ENCODE measurements around the gene GRK1.

The GRK1 gene

GRCh38 chr13:113775451-113776145 lies 108.6 kb downstream of the GRK1 start:
- DNase-seq (ENCODE audit: low read depth) = no peak

GRCh38 chr13:113776231-113777125 lies 109.5 kb downstream of the GRK1 start:
- DNase-seq (ENCODE audit: low read depth) = no peak

DNA sequence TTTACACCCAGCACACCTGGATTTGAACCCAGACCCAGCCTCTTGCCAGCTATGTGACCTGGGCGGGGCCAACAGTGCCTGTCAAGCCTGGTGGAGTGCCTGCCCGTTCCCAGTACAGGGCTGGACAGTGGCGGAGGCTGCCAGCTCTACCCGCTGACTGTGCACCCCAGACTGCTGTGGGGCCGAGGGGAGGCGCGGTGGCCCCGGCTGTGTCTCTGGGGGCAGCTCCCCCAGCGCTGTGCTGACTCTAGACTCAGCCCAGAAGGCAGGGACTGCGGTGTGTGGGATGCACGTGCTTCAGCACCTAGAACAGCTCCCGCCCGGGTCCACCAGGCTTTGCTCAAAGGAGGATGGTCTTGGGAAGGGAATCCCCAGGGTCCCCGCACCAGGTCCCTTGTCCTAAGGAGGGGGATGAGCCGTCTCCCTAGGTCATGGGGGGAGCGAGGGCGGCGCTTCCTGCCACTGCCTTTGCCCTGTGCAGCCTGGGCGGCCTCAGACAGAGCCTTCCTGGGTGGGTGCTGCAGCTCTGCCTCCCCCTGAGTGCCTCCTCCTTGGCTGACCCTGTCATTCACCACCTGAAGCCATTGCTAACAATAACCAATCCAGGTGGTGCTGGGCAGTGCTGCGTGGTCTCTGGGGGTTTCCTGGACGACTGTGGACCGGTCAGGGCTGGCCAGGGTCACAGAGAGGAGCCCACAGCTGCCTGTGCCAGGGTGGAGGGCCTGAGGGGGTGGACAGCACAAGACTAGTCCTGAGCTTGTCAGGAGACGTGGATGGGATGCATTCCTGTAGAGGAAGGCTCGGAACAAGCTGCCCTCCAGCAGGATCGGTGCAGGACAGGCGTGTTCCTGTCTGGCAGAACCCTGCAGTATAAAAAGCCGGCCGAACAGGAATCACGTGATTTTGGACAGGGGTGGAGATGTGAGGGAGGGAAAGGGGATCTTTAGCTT lies 110.6 kb downstream of the GRK1 start:
- no peak for DNase-seq (ENCODE audit: low read depth)

DNA sequence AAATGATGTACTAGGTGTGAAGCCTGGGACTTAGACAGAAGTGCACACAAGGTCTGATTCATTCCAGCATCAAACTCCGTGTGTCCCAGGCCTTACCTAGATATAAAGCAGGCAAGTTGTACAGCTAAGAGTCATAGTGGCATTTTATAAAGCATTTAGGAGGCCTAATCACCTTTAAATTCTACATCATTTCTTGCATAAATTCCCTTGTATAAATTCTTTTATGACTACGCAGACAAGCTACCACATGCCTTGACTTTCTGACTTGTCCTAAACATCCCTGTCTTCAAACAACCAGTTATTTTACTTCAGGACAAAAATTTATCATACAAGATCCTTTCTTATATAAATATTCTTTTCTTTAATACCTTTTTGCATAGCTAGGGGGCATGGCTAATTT lies 114.6 kb downstream of the GRK1 start:
- DNase-seq (ENCODE audit: low read depth) = no peak

DNA sequence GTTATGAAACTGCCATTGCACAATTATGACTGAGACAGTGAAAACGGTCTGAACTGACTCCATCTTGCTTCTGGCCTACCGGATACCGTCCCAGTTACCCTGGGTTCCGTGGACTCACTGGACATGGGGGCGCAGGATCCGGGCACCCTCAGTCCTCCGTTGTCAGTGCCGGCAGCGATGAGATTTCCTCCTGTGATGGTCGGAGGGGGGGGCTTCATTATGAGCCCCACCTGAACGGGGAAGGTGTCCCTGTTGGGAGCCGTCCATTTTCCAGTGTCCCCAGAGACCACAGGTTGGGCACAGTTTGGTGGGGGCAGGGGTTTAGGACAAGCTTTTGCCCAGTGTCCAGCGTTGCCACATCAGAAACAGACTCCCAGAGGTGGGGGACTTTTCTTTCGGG lies 115.5 kb downstream of the GRK1 start:
- DNase-seq (ENCODE audit: low read depth) = no peak

GRCh38 chr13:113783200-113783881 lies 116.3 kb downstream of the GRK1 start:
- DNase-seq (ENCODE audit: low read depth) = no peak

DNA sequence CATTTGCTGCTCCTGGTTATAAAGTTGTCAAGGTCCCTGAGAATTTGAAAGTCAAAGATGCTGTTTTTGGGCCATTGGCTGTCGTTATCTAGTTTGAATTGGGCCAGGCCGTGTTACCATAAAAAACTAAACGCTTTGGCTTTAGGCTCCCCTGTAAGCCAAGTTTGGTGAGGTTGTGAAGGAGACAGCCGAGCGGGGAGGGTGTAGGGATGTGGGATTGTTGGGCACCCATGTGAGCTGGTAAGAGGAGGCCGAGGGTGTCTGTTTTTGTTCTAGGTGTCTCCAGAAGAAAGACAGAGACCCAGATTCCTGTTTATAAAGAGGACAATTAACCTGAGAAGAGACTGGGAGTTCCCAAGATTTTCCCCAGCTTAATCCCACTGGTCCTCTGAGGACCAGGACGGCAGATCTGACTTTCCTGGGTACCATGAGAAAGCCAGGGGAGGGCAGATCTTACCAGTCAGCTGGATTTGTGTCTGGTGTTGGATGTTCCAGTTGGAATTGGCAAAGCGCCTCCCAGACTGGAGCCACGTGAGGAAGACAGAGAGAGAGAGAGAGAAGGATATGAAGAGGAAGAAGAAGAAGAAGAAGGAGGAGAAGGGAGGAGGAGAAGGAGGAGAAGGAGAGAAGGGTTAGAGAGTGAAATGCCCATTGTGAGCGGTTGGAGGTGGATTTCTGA lies 117.1 kb downstream of the GRK1 start:
- DNase-seq (ENCODE audit: low read depth) = no peak

- DNase-seq (ENCODE audit: low read depth) = no peak
Observed at GRCh38 chr13:113784645-113785024, 117.6 kb downstream of the GRK1 start.

GRCh38 chr13:113785051-113786010 lies 118.3 kb downstream of the GRK1 start:
- DNase-seq (ENCODE audit: low read depth) = no peak

DNA sequence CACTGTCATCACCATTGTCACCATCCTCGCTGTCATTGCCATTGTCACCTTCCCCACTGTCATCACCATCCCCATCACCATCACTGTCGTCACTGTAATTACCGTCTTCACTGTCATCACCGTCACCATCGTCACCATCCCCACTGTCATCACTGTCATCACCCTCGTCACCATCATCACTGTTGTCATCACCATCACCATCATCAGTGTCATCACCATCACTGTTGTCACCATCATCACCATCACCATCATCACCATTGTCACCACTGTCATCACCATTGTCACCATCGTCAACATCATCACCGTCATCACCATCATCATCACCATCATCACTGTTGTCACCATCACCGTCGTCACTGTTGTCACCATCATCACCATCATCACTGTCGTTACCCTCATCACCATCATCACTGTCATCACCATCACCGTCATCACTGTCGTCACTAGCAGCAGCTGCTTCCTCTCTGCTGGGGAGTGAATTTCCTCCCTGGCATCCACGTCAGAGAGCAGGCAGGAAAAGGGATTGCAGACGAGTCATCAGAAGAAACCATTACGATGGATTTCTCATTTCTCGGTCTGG lies 119.3 kb downstream of the GRK1 start:
- DNase-seq (ENCODE audit: low read depth) = no peak
